HCT116 (cell line): ENCODE results near the gene UPK3A.

Experiments used
- ATF3 ChIP-seq: IDR thresholded peaks from 2 replicates; pipeline ENCODE4 v1.6.1; 2012
- CTCF ChIP-seq, 3 experiments: fragments of 200-600 bp in 1 of 3; sonication (generic) in 1 of 3; IDR thresholded peaks in 2 of 3; conservative IDR thresholded peaks in 1 of 3; 2 replicates each; pipeline ENCODE4 v1.5.1; 2012 to 2017; ENCODE audit warnings: low read depth in 2 of 3, low read length in 2 of 3, antibody characterized with exemption in 1 of 3, borderline replicate concordance in 1 of 3, control low read depth in 1 of 3, mild to moderate bottlenecking in 1 of 3, mixed read lengths in 1 of 3, mixed run types in 1 of 3, moderate library complexity in 1 of 3; ENCODE audit not compliant: insufficient read depth in 1 of 3
- POLR2A ChIP-seq: IDR thresholded peaks from 2 replicates; pipeline ENCODE4 v1.7.0; 2011; ENCODE audit warnings: borderline replicate concordance; ENCODE audit not compliant: insufficient read depth, insufficient read length; ENCODE audit errors: extremely low read depth
- ZNF274 ChIP-seq: fragments of 200-500 bp; sonication (Bioruptor generic); IDR thresholded peaks from 2 replicates; pipeline ENCODE4 v1.6.1; 2014; ENCODE audit warnings: mild to moderate bottlenecking, low read depth, low read length, inconsistent platforms

- TF ChIP-seq ATF3 (no peak), CTCF (IDR thresholded peaks at IDR 0.05 in 2 of 3, conservative IDR thresholded peaks at IDR 0.05 in 1 of 3; ENCODE audit: borderline replicate concordance in 1 of 3, insufficient read depth in 1 of 3, low read depth in 2 of 3, low read length in 2 of 3) (no peak), POLR2A (no peak), ZNF274 (no peak)
Observed at GRCh38 chr22:45334068-45334467, 49.3 kb downstream of the UPK3A start.
